Activated CD4-positive, alpha-beta memory T cell treated with anti-CD3 and anti-CD28 coated beads for 36 hours (primary cell): Measurements from ENCODE around the gene PLIN4. TPM values are rescaled to one million over a fixed set of nuclear protein-coding genes. Genes with fewer than 3 reads are reported as not detected.

Source experiments
- CTCF ChIA-PET: fragments of 350-600 bp; sonication (Branson Sonifier 250); formaldehyde crosslinking; loops from one replicate; lab custom pipeline; 2021; ENCODE audit warnings: antibody characterized with exemption, inconsistent platforms; lab: Charles Lee
- POLR2A ChIA-PET: fragments of 350-600 bp; sonication (Branson Sonifier 250); formaldehyde crosslinking; loops from one replicate; lab custom pipeline; 2021; ENCODE audit warnings: antibody characterized with exemption; lab: Charles Lee
- DNase-seq: peaks from one replicate; pipeline ENCODE4 v3.0.0-alpha.2; 2020
- H3K27ac Mint-ChIP-seq: one replicate; pipeline ENCODE4 v1.8.0; 2021; ENCODE audit warnings: mixed read lengths
- H3K27me3 Mint-ChIP-seq: one replicate; pipeline ENCODE4 v1.8.0; 2021; ENCODE audit warnings: mixed read lengths
- H3K36me3 Mint-ChIP-seq: one replicate; pipeline ENCODE4 v1.8.0; 2021; ENCODE audit warnings: mixed read lengths
- H3K4me1 Mint-ChIP-seq: one replicate; pipeline ENCODE4 v1.8.0; 2021; ENCODE audit warnings: low read depth, mixed read lengths
- H3K4me3 Mint-ChIP-seq: one replicate; pipeline ENCODE4 v1.8.0; 2021; ENCODE audit warnings: mild to moderate bottlenecking, mixed read lengths
- H3K9me3 Mint-ChIP-seq: one replicate; pipeline ENCODE4 v1.8.0; 2021; ENCODE audit warnings: mixed read lengths
- intact Hi-C: fragments of 100-400 bp; cut with micrococcal nuclease; formaldehyde crosslinking; loops from one replicate; pipeline ENCODE4 v1.15.1; 2023
- total RNA-seq, 2 experiments: library from RNA; stranded (reverse); gene quantifications; one replicate each; pipeline ENCODE4 v1.2.3, GENCODE V29; 2021

PLIN4 gene
- total RNA-seq, 2 experiments from 2014 or later = 0.02 TPM; not detected in 1

DNA sequence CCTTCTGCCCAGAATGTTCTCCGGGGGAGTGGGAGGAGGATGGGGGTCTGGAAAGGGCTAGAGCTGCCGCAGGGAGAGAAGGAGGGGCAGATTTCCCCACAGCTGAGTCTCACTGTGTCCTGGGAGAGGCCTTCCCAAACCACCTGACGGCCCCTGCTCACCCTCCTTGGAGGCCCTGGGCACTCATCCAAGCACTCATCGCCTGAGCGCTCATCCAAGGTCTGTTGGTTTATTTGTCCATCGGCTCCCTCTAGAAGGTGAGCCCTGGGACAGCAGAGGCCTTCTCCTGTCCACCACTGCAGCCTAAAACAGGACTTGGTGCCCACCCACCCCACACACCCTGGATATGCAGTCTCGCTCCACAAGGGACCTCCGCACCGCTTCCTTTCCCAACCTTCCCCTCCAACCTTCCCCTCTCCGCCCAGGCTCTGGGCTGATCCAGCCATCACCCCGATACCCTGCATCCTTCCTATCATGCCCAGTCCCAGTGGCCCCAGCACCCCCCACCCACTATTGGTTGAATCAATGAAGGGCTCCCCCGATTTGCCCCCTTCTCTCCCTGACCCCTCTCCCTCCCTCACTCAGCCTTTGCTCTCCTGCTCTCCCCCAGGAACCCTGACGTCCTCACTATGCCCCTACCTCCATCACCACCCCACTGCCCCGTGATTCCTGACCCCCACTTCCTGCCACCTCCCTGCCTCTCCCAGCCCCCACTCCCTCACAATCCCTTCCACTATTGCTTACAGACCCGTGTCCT, 62.4 kb downstream of the PLIN4 start:
- Mint-ChIP-seq H3K27ac (peak overlapping the region; percentile 81), H3K27me3 (no peaks in the 10 kb centered on the region), H3K9me3 (no peaks in the 10 kb centered on the region), H3K36me3 (peaks cover 4% of the 10 kb centered on the region), H3K4me3 (peak overlapping the region; percentile 82), H3K4me1 (peaks cover 19% of the 10 kb centered on the region)
- ChIA-PET POLR2A (interaction anchor here (0.5 to 1.3 kb wide), 3 partner anchors 15 to 207 kb away, joined by 3 to 6 read pairs (median 3); partner anchors contain the start of gene CHAF1A), CTCF (no interaction called here)
- DNase-seq = no peak
- intact Hi-C loops = no loop called here

- Mint-ChIP-seq H3K36me3 (peaks cover 6% of the 10 kb centered on the region), H3K27ac (no peak overlapping the region), H3K4me3 (no peak overlapping the region), H3K27me3 (no peaks in the 10 kb centered on the region), H3K9me3 (no peaks in the 10 kb centered on the region), H3K4me1 (peaks cover 19% of the 10 kb centered on the region)
- POLR2A ChIA-PET = interaction anchor here (0.5 to 1.3 kb wide), 2 partner anchors 16 to 52 kb away, joined by 3 to 6 read pairs; partner anchors contain the start of gene CHAF1A
- intact Hi-C loops = no loop called here
- CTCF ChIA-PET = no interaction called here
- no peak for DNase-seq
These were observed 63.3 kb downstream of the PLIN4 start for GRCh38 chr19:4454747-4455718.

- POLR2A ChIA-PET = interaction anchor here (0.6 to 0.9 kb wide), 4 partner anchors 17 to 212 kb away, joined by 3 to 4 read pairs (median 4); no protein-coding TSS in a partner anchor
- H3K4me1 Mint-ChIP-seq = peaks cover 19% of the 10 kb centered on the region
- intact Hi-C loops = no loop called here
- H3K27me3 Mint-ChIP-seq = no peaks in the 10 kb centered on the region
- H3K4me3 Mint-ChIP-seq = no peak overlapping the region
- H3K9me3 Mint-ChIP-seq = no peaks in the 10 kb centered on the region
- no peak overlapping the region for H3K27ac Mint-ChIP-seq
- peaks cover 15% of the 10 kb centered on the region for H3K36me3 Mint-ChIP-seq
- CTCF ChIA-PET = interaction anchor here (1.2 kb wide), 1 partner anchor 314 kb away, joined by 3 read pairs; no protein-coding TSS in a partner anchor
- DNase-seq = no peak
These were observed 64.8 kb downstream of the PLIN4 start for GRCh38 chr19:4453232-4454179.

DNA sequence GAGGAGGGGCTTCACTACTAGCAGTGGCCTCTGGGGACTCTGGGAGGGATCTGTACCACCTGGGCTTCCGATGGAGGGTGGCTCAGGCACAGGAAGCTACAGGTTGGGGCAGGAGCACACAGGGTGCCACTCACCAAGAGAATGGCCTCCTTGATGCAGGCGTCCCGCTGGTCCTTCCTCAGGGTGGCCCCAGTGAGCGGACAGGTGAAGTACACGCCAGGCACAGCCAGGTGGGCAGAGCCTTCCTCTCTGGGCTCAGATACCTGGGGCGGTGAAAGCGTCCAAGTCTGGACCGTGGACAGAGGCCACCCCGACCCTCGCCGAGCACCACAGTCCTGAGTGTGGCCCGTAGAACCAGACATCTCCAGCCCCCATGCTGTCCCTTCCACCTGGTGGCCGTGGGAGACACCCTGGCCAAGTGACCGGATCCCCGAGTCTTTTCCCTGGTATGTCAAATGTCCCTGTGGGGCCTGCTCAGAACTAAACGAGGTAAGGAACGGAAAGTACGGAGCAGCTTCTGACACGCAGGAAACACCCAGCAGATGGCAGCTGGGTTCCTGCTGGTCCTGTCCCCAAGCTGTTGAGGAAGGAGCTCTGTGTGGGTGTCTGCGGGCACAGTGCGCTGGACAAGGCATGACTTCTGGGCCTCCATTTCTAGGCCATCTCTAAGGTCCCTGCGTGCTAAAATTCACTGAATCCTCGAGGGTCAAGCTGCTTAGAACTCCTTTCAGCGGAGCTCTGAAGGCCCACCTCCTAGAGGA, 65.9 kb downstream of the PLIN4 start:
- H3K4me1 Mint-ChIP-seq = peaks cover 16% of the 10 kb centered on the region
- H3K36me3 Mint-ChIP-seq = peaks cover 16% of the 10 kb centered on the region
- intact Hi-C loops = no loop called here
- ChIA-PET CTCF (interaction anchor here (1.2 kb wide), 1 partner anchor 313 kb away, joined by 3 read pairs; no protein-coding TSS in a partner anchor), POLR2A (no interaction called here)
- H3K4me3 Mint-ChIP-seq = no peak overlapping the region
- H3K27me3 Mint-ChIP-seq = no peaks in the 10 kb centered on the region
- no peak for DNase-seq
- no peak overlapping the region for H3K27ac Mint-ChIP-seq
- no peaks in the 10 kb centered on the region for H3K9me3 Mint-ChIP-seq

Other genes starting within 250 kb of the PLIN4 start
- not detected for gene SHD, start 239.2 kb downstream of the PLIN4 start, total RNA-seq
- gene TMIGD2, start 216.1 kb downstream of the PLIN4 start, total RNA-seq = 1 to 10 TPM; 2.4 to 2.6 TPM
- 1 to 10 TPM; 7.8 to 8.1 TPM for gene FSD1, start 213.9 kb downstream of the PLIN4 start, total RNA-seq
- gene STAP2, start 179.7 kb downstream of the PLIN4 start, total RNA-seq = 1 to 10 TPM; 9.1 to 9.4 TPM
- gene MPND, start 174.9 kb downstream of the PLIN4 start, total RNA-seq = 10 to 100 TPM; 19.6 to 22.6 TPM
- 10 to 100 TPM; 38.1 to 42.0 TPM for gene SH3GL1, start 117.9 kb downstream of the PLIN4 start, total RNA-seq
- 10 to 100 TPM; 61.6 to 63.5 TPM for gene CHAF1A, start 115.8 kb downstream of the PLIN4 start, total RNA-seq
- gene UBXN6, start 60.7 kb downstream of the PLIN4 start, total RNA-seq = 10 to 100 TPM; 36.2 to 37.1 TPM
- 10 to 100 TPM; 46.0 to 47.7 TPM for gene HDGFL2, start 46.2 kb downstream of the PLIN4 start, total RNA-seq
- gene PLIN5, start 16.7 kb upstream of the PLIN4 start, total RNA-seq = under 1 TPM; 0.17 to 0.31 TPM
- gene LRG1, start 21.6 kb upstream of the PLIN4 start, total RNA-seq = under 1 TPM; 0.88 to 0.92 TPM
- gene SEMA6B, start 41.2 kb upstream of the PLIN4 start, total RNA-seq = under 1 TPM in 1 of 2 experiments, not detected in 1; 0.19 TPM
- gene TNFAIP8L1, start 121.0 kb upstream of the PLIN4 start, total RNA-seq = 10 to 100 TPM; 17.2 to 17.4 TPM
- 10 to 100 TPM; 72.9 to 74.7 TPM for gene MYDGF, start 151.9 kb upstream of the PLIN4 start, total RNA-seq
- gene DPP9, start 205.4 kb upstream of the PLIN4 start, total RNA-seq = 10 to 100 TPM; 54.8 to 57.5 TPM